ENCODE results near the gene RPS6KA5. TPM values are rescaled to one million over a fixed set of nuclear protein-coding genes. Genes with fewer than 3 reads are reported as not detected.
"Not testable (repeated sequence)": the region's sequence is repeated elsewhere in the genome, so short reads cannot be mapped to it uniquely, and the experiment has no call there.

RPS6KA5 gene
- total RNA-seq, 1 donor from 2014 or later: 1.0 TPM

GRCh38 chr14:91031666-91032065 is 28.8 kb downstream of the RPS6KA5 start:
- FAIRE-seq (no peak), DNase-seq (ENCODE audit: low read depth) (no peak)
- Histone ChIP-seq H3K9me3 (ENCODE audit: insufficient read depth, low read depth, low read length) (no peaks in the 10 kb centered on the region), H3K27ac (ENCODE audit: low read depth, low read length) (no peak overlapping the region), H3K4me1 (ENCODE audit: insufficient read depth, low read length) (no peaks in the 10 kb centered on the region), H3K79me2 (ENCODE audit: insufficient read depth, low read length) (no peaks in the 10 kb centered on the region), H3K9ac (ENCODE audit: low read length) (no peak overlapping the region), H3K27me3 (ENCODE audit: insufficient read depth, low read length) (no peaks in the 10 kb centered on the region), H3K36me3 (ENCODE audit: insufficient read depth, low read length) (no peaks in the 10 kb centered on the region), H4K20me1 (ENCODE audit: insufficient read depth, low read length) (no peaks in the 10 kb centered on the region), H3K4me2 (ENCODE audit: low read length) (no peak overlapping the region), H2AFZ (ENCODE audit: low read depth, low read length) (no peak overlapping the region), H3K4me3 (ENCODE audit: insufficient read depth, low read depth, low read length) (no peak overlapping the region)
- TF ChIP-seq CTCF (IDR thresholded peaks at IDR 0.05; ENCODE audit: insufficient read depth, low read depth, low read length) (no peak), EZH2 (IDR thresholded peaks at IDR 0.05; ENCODE audit: insufficient read depth, low read length) (no peak)
- Mint-ChIP-seq H3K4me1 (ENCODE audit: low read depth, unreplicated experiment) (peaks cover 7% of the 10 kb centered on the region), H3K4me3 (ENCODE audit: unreplicated experiment) (no peak overlapping the region), H3K36me3 (ENCODE audit: low read depth, unreplicated experiment) (no peaks in the 10 kb centered on the region), H3K27ac (ENCODE audit: unreplicated experiment) (no peak overlapping the region), H3K27me3 (ENCODE audit: low read depth, unreplicated experiment) (peaks cover 4% of the 10 kb centered on the region), H3K9me3 (ENCODE audit: unreplicated experiment) (no peaks in the 10 kb centered on the region)

DNA sequence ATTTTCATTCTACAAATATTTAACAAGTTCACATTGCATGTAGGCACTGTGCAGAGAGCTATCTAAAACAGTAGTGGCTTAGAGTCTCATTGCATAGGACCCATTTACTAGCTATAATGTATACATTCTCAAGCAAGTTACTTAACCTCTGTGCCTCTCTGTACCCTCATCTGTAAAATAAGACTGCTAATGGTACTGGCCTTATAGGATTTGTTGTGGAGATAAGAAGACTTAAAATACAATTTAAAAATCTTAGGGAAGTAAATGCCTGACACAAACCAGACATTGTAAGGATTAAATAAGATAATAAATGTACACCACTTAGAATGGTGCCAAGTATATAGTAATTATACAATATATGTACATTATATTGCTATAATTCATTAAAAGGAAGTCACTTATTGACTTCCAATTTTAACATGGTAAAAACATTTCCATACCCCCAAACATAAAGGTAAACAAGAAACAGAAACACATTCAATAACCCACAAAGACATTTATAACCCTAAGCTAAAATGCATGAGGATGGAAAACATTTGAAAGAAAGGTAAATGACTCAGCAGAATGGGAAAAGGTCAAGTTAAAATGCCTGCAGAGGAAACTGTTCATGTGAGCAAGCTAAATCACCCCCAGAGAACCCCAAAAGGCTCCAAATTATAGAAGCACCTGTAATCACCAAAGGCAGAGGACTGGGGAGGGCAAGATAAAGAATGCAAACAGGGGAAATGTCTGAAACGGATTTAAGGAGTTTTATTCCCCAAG is 30.8 kb downstream of the RPS6KA5 start:
- H3K4me2 ChIP-seq (ENCODE audit: low read length): no peak overlapping the region
- no peaks in the 10 kb centered on the region for H3K9me3 ChIP-seq (ENCODE audit: insufficient read depth, low read depth, low read length)
- H3K9me3 Mint-ChIP-seq (ENCODE audit: unreplicated experiment): no peaks in the 10 kb centered on the region
- no peaks in the 10 kb centered on the region for H3K36me3 Mint-ChIP-seq (ENCODE audit: low read depth, unreplicated experiment)
- H3K27ac ChIP-seq (ENCODE audit: low read depth, low read length): no peak overlapping the region
- no peak overlapping the region for H3K4me3 ChIP-seq (ENCODE audit: insufficient read depth, low read depth, low read length)
- no peaks in the 10 kb centered on the region for H4K20me1 ChIP-seq (ENCODE audit: insufficient read depth, low read length)
- peaks cover 7% of the 10 kb centered on the region for H3K4me1 Mint-ChIP-seq (ENCODE audit: low read depth, unreplicated experiment)
- H3K9ac ChIP-seq (ENCODE audit: low read length): no peak overlapping the region
- no peaks in the 10 kb centered on the region for H3K36me3 ChIP-seq (ENCODE audit: insufficient read depth, low read length)
- no peak overlapping the region for H2AFZ ChIP-seq (ENCODE audit: low read depth, low read length)
- H3K27me3 ChIP-seq (ENCODE audit: insufficient read depth, low read length): no peaks in the 10 kb centered on the region
- no peak overlapping the region for H3K4me3 Mint-ChIP-seq (ENCODE audit: unreplicated experiment)
- H3K79me2 ChIP-seq (ENCODE audit: insufficient read depth, low read length): no peaks in the 10 kb centered on the region
- TF ChIP-seq CTCF (IDR thresholded peaks at IDR 0.05; ENCODE audit: insufficient read depth, low read depth, low read length) (no peak), EZH2 (IDR thresholded peaks at IDR 0.05; ENCODE audit: insufficient read depth, low read length) (no peak)
- no peak for DNase-seq (ENCODE audit: low read depth)
- FAIRE-seq: no peak
- H3K4me1 ChIP-seq (ENCODE audit: insufficient read depth, low read length): no peaks in the 10 kb centered on the region
- peak overlapping the region; percentile 10 for H3K27ac Mint-ChIP-seq (ENCODE audit: unreplicated experiment)
- no peaks in the 10 kb centered on the region for H3K27me3 Mint-ChIP-seq (ENCODE audit: low read depth, unreplicated experiment)

GRCh38 chr14:91027561-91027960 is 32.9 kb downstream of the RPS6KA5 start:
- H3K27ac ChIP-seq (ENCODE audit: low read depth, low read length): no peak overlapping the region
- H3K9ac ChIP-seq (ENCODE audit: low read length): no peak overlapping the region
- H3K27me3 ChIP-seq (ENCODE audit: insufficient read depth, low read length): no peaks in the 10 kb centered on the region
- Mint-ChIP-seq H3K27me3 (ENCODE audit: low read depth, unreplicated experiment) (no peaks in the 10 kb centered on the region), H3K4me1 (ENCODE audit: low read depth, unreplicated experiment) (peaks cover 7% of the 10 kb centered on the region), H3K27ac (ENCODE audit: unreplicated experiment) (no peak overlapping the region), H3K9me3 (ENCODE audit: unreplicated experiment) (no peaks in the 10 kb centered on the region), H3K36me3 (ENCODE audit: low read depth, unreplicated experiment) (no peaks in the 10 kb centered on the region), H3K4me3 (ENCODE audit: unreplicated experiment) (no peak overlapping the region)
- DNase-seq (ENCODE audit: low read depth) (no peak), FAIRE-seq (no peak)
- H2AFZ ChIP-seq (ENCODE audit: low read depth, low read length): no peak overlapping the region
- no peak overlapping the region for H3K4me2 ChIP-seq (ENCODE audit: low read length)
- no peaks in the 10 kb centered on the region for H4K20me1 ChIP-seq (ENCODE audit: insufficient read depth, low read length)
- no peaks in the 10 kb centered on the region for H3K79me2 ChIP-seq (ENCODE audit: insufficient read depth, low read length)
- no peaks in the 10 kb centered on the region for H3K9me3 ChIP-seq (ENCODE audit: insufficient read depth, low read depth, low read length)
- H3K4me3 ChIP-seq (ENCODE audit: insufficient read depth, low read depth, low read length): no peak overlapping the region
- no peaks in the 10 kb centered on the region for H3K4me1 ChIP-seq (ENCODE audit: insufficient read depth, low read length)
- no peaks in the 10 kb centered on the region for H3K36me3 ChIP-seq (ENCODE audit: insufficient read depth, low read length)
- TF ChIP-seq EZH2 (IDR thresholded peaks at IDR 0.05; ENCODE audit: insufficient read depth, low read length) (no peak), CTCF (IDR thresholded peaks at IDR 0.05; ENCODE audit: insufficient read depth, low read depth, low read length) (no peak)

- H3K27me3 Mint-ChIP-seq (ENCODE audit: low read depth, unreplicated experiment); H3K4me3 Mint-ChIP-seq (ENCODE audit: unreplicated experiment); H3K4me1 Mint-ChIP-seq (ENCODE audit: low read depth, unreplicated experiment); H3K4me2 ChIP-seq (ENCODE audit: low read length); H3K27ac Mint-ChIP-seq (ENCODE audit: unreplicated experiment); H3K27me3 ChIP-seq (ENCODE audit: insufficient read depth, low read length); DNase-seq (ENCODE audit: low read depth); H3K79me2 ChIP-seq (ENCODE audit: insufficient read depth, low read length); H4K20me1 ChIP-seq (ENCODE audit: insufficient read depth, low read length); H3K27ac ChIP-seq (ENCODE audit: low read depth, low read length); FAIRE-seq; H2AFZ ChIP-seq (ENCODE audit: low read depth, low read length); H3K36me3 Mint-ChIP-seq (ENCODE audit: low read depth, unreplicated experiment); H3K9ac ChIP-seq (ENCODE audit: low read length); H3K4me3 ChIP-seq (ENCODE audit: insufficient read depth, low read depth, low read length); H3K9me3 ChIP-seq (ENCODE audit: insufficient read depth, low read depth, low read length); H3K36me3 ChIP-seq (ENCODE audit: insufficient read depth, low read length); H3K4me1 ChIP-seq (ENCODE audit: insufficient read depth, low read length); H3K9me3 Mint-ChIP-seq (ENCODE audit: unreplicated experiment): not testable (repeated sequence)
Observed at GRCh38 chr14:91022622-91023028, 37.8 kb downstream of the RPS6KA5 start.

Measured in astrocyte (in vitro differentiated cells and primary cell).